ENCODE measurements around the gene TIMM10B. TPM values are rescaled to one million over a fixed set of nuclear protein-coding genes. Genes with fewer than 3 reads are reported as not detected.

TIMM10B gene
- total and polyA plus RNA-seq, 9 of the 15 experiments (the other 6 are each of a cell fraction or from before 2014, with no cell fraction given) = 43.2 to 163 (median 57.0) TPM

- no peak for TF ChIP-seq ZNF639 (CRISPR knock-in tag; conservative IDR thresholded peaks at IDR 0.05 in 1 of 2, IDR thresholded peaks at IDR 0.05 in 1 of 2)
- TF ChIP-seq ZNF717 (CRISPR knock-in tag; IDR thresholded peaks at IDR 0.05) = no peak
- no peak for TF ChIP-seq SNIP1 (IDR thresholded peaks at IDR 0.05; ENCODE audit: low read depth)
- TF ChIP-seq ZNF764 (CRISPR knock-in tag; IDR thresholded peaks at IDR 0.05; ENCODE audit: low read depth) = no peak
- no peak for TF ChIP-seq KHSRP (IDR thresholded peaks at IDR 0.05)
Observed at GRCh38 chr11:6458352-6459098, 22.8 kb upstream of the TIMM10B start (continued).

- ChIA-PET POLR2A (interaction anchor here (0.9 to 1.4 kb wide), 3 partner anchors 11 to 69 kb away, joined by 3 to 4 read pairs (median 3); partner anchors contain the start of gene SMPD1), CTCF (ENCODE audit: low intra/inter-chr PET ratio) (no interaction called here)
- no peak for TF ChIP-seq TCFL5 (CRISPR knock-in tag; conservative IDR thresholded peaks at IDR 0.05)
- no peak for TF ChIP-seq LEF1 (IDR thresholded peaks at IDR 0.05)
- TF ChIP-seq L3MBTL2 (IDR thresholded peaks at IDR 0.05) = no peak
- TF ChIP-seq POLR2H (tag; IDR thresholded peaks at IDR 0.05; ENCODE audit: low read depth) = no peak
- TF ChIP-seq PURB (CRISPR knock-in tag; IDR thresholded peaks at IDR 0.05; ENCODE audit: low read depth) = no peak
- TF ChIP-seq FOXA3 (CRISPR knock-in tag; conservative IDR thresholded peaks at IDR 0.05 in 1 of 2, IDR thresholded peaks at IDR 0.05 in 1 of 2) = no peak
- TF ChIP-seq MYC (IDR thresholded peaks at IDR 0.05; ENCODE audit: low read depth, low read length) = no peak
- TF ChIP-seq MYC (CRISPR knock-in tag; IDR thresholded peaks at IDR 0.05; ENCODE audit: borderline replicate concordance, low read depth) = no peak
- TF ChIP-seq PTTG1 (tag; IDR thresholded peaks at IDR 0.05; ENCODE audit: low read depth) = no peak
- TF ChIP-seq FOS (IDR thresholded peaks at IDR 0.05; ENCODE audit: extremely low read depth, insufficient read length) = no peak
- TF ChIP-seq ZNF146 (CRISPR knock-in tag; IDR thresholded peaks at IDR 0.05; ENCODE audit: unreplicated experiment) = no peak
- TF ChIP-seq CTCFL (IDR thresholded peaks at IDR 0.05; ENCODE audit: borderline replicate concordance, insufficient read depth, low read depth, low read length, poor library complexity, severe bottlenecking) = no peak
- TF ChIP-seq TOE1 (IDR thresholded peaks at IDR 0.05; ENCODE audit: borderline replicate concordance) = no peak
- TF ChIP-seq TOE1 (CRISPR knock-in tag; IDR thresholded peaks at IDR 0.05; ENCODE audit: borderline replicate concordance, low read depth) = no peak
- no peak for ATAC-seq
- H3K9me3 ChIP-seq (replicated peaks; ENCODE audit: control insufficient read depth, insufficient read depth, low read depth, low read length) = no peaks in the 10 kb centered on the region
- 13% methylated on average over 1 of the region's 1 CpG for WGBS (ENCODE audit: insufficient coverage, low coverage, missing lambda C conversion rate)
- H3K9me1 ChIP-seq (ENCODE audit: control insufficient read depth, insufficient read depth, low read length) = no peaks in the 10 kb centered on the region
- no peaks in the 10 kb centered on the region for H3K79me2 ChIP-seq (ENCODE audit: control insufficient read depth, insufficient read depth, low read length)
- H3K4me3 ChIP-seq = no peak overlapping the region
- no peak overlapping the region for H2AFZ ChIP-seq (ENCODE audit: low read depth, low read length)
- H3K27me3 ChIP-seq (ENCODE audit: control insufficient read depth in 2 of 2, insufficient read depth in 2 of 2, low read length in 2 of 2) = no peaks in the 10 kb centered on the region
- H3K9ac ChIP-seq (ENCODE audit: insufficient read depth in 1 of 2, low read depth in 2 of 2, low read length in 2 of 2) = no peak overlapping the region
- H3K36me3 ChIP-seq (ENCODE audit: control insufficient read depth, insufficient read depth, low read length) = no peaks in the 10 kb centered on the region
- no peaks in the 10 kb centered on the region for H3K4me1 ChIP-seq (replicated peaks in 1 of 2; ENCODE audit: control insufficient read depth in 2 of 2, insufficient read depth in 2 of 2, low read length in 2 of 2)
- no peak overlapping the region for H3K27ac ChIP-seq (ENCODE audit: extremely low read depth, low read depth, low read length)
- H3K4me2 ChIP-seq (ENCODE audit: insufficient read depth, low read length) = no peak overlapping the region
- no peak for DNase-seq (ENCODE audit: extremely low read depth in 1 of 4, low spot score in 3 of 4)
- no TSS peak for BruUV-seq (replicated peaks)
- no peaks in the 10 kb centered on the region for H4K20me1 ChIP-seq (replicated peaks; ENCODE audit: control insufficient read depth, insufficient read depth, low read length)
- in situ Hi-C loops (cut with MboI) = no loop called here
- no peak for FAIRE-seq
- intact Hi-C loops (cut with micrococcal nuclease) = no loop called here
Observed at GRCh38 chr11:6459099-6459450, 22.2 kb upstream of the TIMM10B start.
